NT2/D1 (cell line): ENCODE data around the gene USP5.

Experiments
- DNase-seq: peaks from one replicate; pipeline ENCODE4 v3.0.0-alpha.2; 2011; ENCODE audit warnings: low read depth, low spot score
- H3K27me3 ChIP-seq: 2 replicates; pipeline ENCODE4 v1.6.0; 2011; ENCODE audit warnings: mild to moderate bottlenecking; ENCODE audit not compliant: insufficient read length, insufficient read depth
- H3K36me3 ChIP-seq: 2 replicates; pipeline ENCODE4 v1.6.1; 2011; ENCODE audit warnings: mild to moderate bottlenecking, low read length, mixed read lengths; ENCODE audit not compliant: insufficient read depth, insufficient read length
- H3K4me1 ChIP-seq: 2 replicates; pipeline ENCODE4 v1.5.1; 2011; ENCODE audit not compliant: insufficient read depth, insufficient read length
- H3K4me3 ChIP-seq: 2 replicates; pipeline ENCODE4 v1.5.1; 2011; ENCODE audit warnings: low read depth; ENCODE audit not compliant: insufficient read length
- H3K9ac ChIP-seq: 2 replicates; pipeline ENCODE4 v1.6.0; 2011; ENCODE audit warnings: low read depth; ENCODE audit not compliant: insufficient read length
- H3K9me3 ChIP-seq: 2 replicates; pipeline ENCODE4 v1.5.1; 2011; ENCODE audit warnings: mild to moderate bottlenecking, low read length; ENCODE audit not compliant: insufficient read depth
- SUZ12 ChIP-seq: IDR thresholded peaks from 2 replicates; pipeline ENCODE4 v1.6.1; 2011; ENCODE audit not compliant: insufficient read length, insufficient read depth; ENCODE audit errors: extremely low read depth
- YY1 ChIP-seq: IDR thresholded peaks from 2 replicates; pipeline ENCODE4 v1.6.1; 2011; ENCODE audit not compliant: insufficient read length, insufficient read depth
- ZNF274 ChIP-seq: IDR thresholded peaks from 2 replicates; pipeline ENCODE4 v1.6.1; 2011; ENCODE audit warnings: mild to moderate bottlenecking, low read depth, low read length

The USP5 gene

DNA sequence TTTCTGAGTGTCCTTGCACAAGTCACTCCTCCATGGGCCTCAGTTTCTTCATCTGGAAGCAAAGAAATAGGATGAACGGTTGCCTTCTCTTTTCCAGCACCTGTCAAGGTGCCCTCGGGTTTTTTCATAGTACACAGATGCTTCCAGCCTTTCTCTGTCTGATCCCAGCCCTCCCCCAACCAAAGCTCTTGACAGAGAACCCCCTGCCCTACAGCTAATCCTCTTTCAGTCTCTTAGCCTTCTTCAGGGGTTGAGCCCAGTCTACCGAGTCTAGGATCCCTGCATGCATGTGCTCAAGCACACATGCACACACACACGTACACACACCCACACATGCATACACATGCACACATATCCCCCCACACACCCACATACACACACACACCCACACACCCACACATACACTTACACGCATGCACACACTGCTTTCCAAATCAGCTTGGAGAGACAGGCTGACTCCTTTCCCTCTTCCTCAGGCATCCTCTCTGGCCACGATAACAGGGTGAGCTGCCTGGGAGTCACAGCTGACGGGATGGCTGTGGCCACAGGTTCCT lies 5.6 kb upstream of the USP5 start:
- no peaks in the 10 kb centered on the region for H3K27me3 ChIP-seq
- H3K4me3 ChIP-seq = no peak overlapping the region
- DNase-seq = no peak
- H3K36me3 ChIP-seq = peaks cover 91% of the 10 kb centered on the region
- no peak overlapping the region for H3K9ac ChIP-seq
- no peaks in the 10 kb centered on the region for H3K9me3 ChIP-seq
- TF ChIP-seq ZNF274 = no peak
- no peak for TF ChIP-seq YY1
- no peak for TF ChIP-seq SUZ12
- H3K4me1 ChIP-seq = peaks cover 7% of the 10 kb centered on the region

DNA sequence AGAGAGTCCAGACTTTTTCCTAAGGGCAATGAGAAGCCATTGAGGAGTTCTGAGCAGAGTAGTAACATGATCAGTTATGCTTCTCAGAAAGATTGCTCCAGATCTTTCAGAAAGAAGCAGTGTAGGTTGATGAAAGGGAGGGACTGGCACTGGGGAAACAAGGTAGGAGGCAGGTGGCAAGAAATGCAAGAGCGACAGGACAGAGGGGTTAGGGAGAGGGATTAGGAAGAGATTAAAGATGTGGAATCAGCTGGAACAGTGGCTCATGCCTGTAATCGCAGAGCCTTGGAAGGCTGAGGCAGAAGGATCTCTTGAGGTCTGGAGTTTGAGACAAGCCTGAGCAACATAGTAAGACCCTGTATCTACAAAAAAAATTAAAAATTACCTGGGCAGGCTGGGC lies 4.3 kb upstream of the USP5 start:
- no peaks in the 10 kb centered on the region for H3K27me3 ChIP-seq
- TF ChIP-seq ZNF274 = no peak
- no peak overlapping the region for H3K9ac ChIP-seq
- H3K36me3 ChIP-seq = peaks cover 78% of the 10 kb centered on the region
- H3K4me3 ChIP-seq = no peak overlapping the region
- DNase-seq = no peak
- H3K9me3 ChIP-seq = no peaks in the 10 kb centered on the region
- peaks cover 7% of the 10 kb centered on the region for H3K4me1 ChIP-seq

DNA sequence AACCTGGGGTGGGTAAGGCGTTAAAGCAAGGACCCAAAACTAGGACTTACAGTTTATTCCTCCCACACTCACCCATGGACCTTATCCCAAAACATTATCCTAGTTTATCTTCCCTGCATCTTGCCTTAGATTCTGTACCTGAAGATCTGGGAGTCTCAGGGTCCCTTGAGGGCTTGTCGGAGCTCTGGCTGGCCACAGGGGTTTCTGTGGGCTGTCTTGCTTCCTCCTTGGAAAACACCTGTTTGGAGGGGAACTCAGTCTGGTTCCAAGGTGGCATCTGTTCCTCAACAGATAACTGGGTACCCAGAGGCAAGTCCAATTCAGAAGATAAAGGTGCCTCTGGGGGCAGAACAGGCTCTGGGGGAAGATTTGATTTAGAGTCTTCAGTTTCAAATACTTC lies 2.5 kb upstream of the USP5 start:
- Histone ChIP-seq H3K4me1 (peaks cover 9% of the 10 kb centered on the region), H3K4me3 (no peak overlapping the region), H3K9ac (no peak overlapping the region), H3K27me3 (no peaks in the 10 kb centered on the region), H3K36me3 (peaks cover 72% of the 10 kb centered on the region), H3K9me3 (no peaks in the 10 kb centered on the region)
- TF ChIP-seq YY1 (no peak), ZNF274 (no peak), SUZ12 (no peak)
- DNase-seq = no peak

DNA sequence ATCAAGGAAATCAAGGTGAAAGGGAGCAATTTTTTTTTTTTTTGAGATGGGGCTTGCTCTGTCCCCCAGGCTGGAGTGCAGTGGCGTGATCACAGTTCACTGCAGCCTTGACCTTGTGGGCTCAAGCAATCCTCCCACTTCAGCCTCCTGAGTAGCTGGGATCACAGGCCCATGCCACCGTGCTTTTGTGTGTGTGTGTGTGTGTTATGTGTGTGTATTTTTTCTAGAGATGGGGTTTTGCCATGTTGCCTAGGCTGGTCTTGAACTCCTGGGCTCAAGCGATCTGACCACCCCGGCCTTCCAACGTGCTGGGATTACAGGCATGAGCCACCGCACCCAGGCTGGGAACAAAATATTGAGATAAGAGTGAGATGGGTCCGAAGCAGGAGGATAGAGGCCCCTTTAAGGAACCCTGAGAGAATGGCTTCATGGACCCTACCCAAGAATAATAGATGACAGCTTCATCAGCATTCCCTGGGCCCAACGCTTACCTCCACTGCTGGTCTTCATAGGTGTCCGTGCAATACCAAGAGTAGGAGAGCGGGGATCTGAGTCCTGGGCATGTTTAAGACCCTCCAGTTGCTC lies 1.9 kb upstream of the USP5 start:
- no peaks in the 10 kb centered on the region for H3K9me3 ChIP-seq
- H3K4me3 ChIP-seq = peak overlapping the region; percentile 90
- peaks cover 9% of the 10 kb centered on the region for H3K4me1 ChIP-seq
- peaks cover 72% of the 10 kb centered on the region for H3K36me3 ChIP-seq
- TF ChIP-seq SUZ12 = no peak
- no peak for TF ChIP-seq ZNF274
- TF ChIP-seq YY1 = no peak
- peak overlapping the region; percentile 90 for H3K9ac ChIP-seq
- no peak for DNase-seq
- no peaks in the 10 kb centered on the region for H3K27me3 ChIP-seq

DNA sequence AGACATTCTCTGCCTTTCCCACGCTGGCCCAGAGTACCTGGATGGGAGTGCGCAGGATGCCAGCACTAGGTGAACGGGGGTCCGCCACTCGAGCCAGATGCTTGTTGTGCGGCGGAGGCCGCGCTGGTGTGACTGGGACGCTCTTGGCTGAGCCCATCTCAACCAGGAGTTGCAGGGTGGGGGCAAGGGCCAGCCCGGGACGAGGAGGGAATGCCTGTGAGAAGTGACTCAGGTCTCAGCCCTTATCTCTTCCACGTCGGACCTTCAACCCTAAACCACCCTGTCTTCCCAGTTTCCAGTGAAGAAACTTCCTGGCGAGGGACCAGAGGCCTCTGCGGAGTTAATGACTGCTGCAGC lies 1.2 kb upstream of the USP5 start:
- peaks cover 72% of the 10 kb centered on the region for H3K36me3 ChIP-seq
- TF ChIP-seq ZNF274 (no peak), YY1 (no peak), SUZ12 (no peak)
- no peak for DNase-seq

DNA sequence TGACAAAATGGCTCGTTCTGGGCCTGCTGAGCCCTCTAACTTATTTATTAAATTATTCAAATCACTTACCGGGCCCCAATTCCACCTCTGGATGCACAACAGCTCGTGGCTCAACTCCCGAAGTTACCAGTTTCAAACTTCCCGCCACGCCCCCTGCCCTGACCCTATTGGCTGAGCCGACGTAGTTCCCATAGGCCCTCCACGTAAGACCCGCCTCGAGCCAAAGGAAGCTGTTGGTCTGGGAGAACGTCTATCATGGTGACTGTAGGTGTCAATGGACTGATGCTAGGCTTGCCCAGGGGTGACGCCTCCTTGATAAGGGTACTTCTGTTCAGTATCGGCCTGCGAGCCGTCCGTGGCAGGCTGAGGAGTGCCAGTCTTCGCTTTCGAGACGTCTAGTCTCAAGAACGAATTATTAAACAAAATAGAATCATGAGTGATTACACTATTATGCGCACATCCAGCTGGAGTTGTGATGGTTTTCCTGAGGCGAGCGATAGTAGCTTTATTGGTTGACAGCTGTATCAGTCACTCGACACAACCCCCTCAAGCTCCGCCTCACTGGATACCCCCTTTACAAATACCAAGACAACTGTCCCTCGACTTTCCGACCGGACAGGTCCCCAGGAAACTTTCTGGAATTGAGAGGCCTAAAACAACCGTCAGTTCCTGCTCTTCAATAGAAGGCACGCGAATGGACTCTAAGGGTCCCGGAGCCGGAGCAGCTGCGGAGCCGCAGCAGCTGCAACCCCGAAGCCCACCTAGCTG lies 613 bp upstream of the USP5 start, which contains the start of gene CDCA3:
Gene CDCA3, minus strand, starts transcription at position 134 of the 768 bp plus-strand sequence. CDS start 334 bp downstream, outside the sequence.
- Histone ChIP-seq H3K9ac (peak within 1 kb of the TSS; percentile 97), H3K27me3 (no peaks in the 10 kb centered on the region), H3K4me3 (peak within 1 kb of the TSS; percentile 90), H3K36me3 (peaks cover 72% of the 10 kb centered on the region), H3K9me3 (no peaks in the 10 kb centered on the region), H3K4me1 (peaks cover 9% of the 10 kb centered on the region)
- TF ChIP-seq YY1 (no peak), ZNF274 (no peak), SUZ12 (no peak)
- peak; percentile 100 for DNase-seq

More for the DNA sequence above, 1.2 kb upstream of the USP5 start:
- Histone ChIP-seq H3K27me3 (no peaks in the 10 kb centered on the region), H3K4me3 (peak overlapping the region; percentile 90), H3K9ac (peak overlapping the region; percentile 90), H3K4me1 (peaks cover 9% of the 10 kb centered on the region), H3K9me3 (no peaks in the 10 kb centered on the region)

DNA sequence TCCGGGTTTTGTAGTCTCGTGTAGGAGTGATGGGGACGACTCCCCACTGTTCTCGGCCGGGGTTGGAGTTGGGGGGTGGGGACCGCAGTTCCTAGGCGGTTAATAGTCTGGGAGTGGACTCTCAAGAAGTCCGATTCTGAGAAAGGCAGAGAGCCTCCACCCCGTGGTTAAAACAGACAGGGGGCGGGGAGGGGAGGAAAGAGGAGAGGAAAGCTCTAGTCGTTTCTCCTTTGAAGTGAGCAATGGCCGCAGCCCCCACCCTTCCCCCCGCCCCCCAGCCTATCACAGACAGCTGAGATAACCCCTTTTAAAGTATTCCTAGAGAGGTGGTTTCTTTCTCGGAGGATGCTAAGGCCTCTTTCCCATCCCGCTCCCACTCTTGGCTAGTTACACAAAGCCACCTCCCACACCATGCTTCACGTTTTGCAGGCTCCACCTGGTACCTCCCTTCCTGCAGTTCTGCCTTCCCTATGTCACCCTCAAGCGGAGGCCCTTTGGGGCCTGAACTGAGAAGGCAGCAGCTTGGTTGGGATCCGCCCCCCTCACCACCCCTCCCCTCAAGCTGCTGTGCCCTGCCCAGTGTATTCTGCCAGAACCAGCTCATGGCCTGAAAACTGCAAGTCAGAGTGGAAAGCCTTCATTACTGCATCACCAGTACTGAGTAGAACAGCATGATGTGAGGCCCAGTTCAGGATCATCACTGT lies 853 bp downstream of the USP5 start:
- Histone ChIP-seq H3K36me3 (peaks cover 72% of the 10 kb centered on the region), H3K9ac (peak overlapping the region; percentile 74), H3K4me1 (peaks cover 9% of the 10 kb centered on the region), H3K4me3 (peak overlapping the region; percentile 90), H3K27me3 (no peaks in the 10 kb centered on the region), H3K9me3 (no peaks in the 10 kb centered on the region)
- TF ChIP-seq ZNF274 = no peak
- TF ChIP-seq SUZ12 = no peak
- no peak for TF ChIP-seq YY1
- DNase-seq = no peak
